Measurements from ENCODE around the gene ZNF710. TPM values are rescaled to one million over a fixed set of nuclear protein-coding genes. Genes with fewer than 3 reads are reported as not detected.

Gene ZNF710
- total RNA-seq, 3 donors from 2014 or later (not counting 1 experiment from before 2014, with no cell fraction given) = 26.5 to 43.1 (median 26.6) TPM

DNA sequence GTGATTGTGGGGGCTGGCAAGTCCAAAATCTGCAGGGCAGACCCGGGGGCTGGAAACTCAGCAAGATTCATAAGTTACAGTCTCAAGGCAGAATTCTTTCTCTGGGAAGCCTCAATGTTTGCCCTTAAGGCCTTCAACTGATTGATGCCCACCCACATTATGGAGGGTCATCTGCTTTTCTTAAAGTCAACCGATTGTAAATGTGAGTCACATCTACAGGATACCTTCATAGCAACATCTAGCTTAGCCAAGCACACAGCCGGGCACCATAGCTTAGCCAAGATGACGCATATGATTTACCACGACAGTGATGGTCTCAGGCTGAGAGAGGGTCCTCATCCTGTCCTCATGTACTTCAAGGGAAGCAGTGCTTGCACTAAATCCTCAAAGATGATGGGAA, 57.7 kb downstream of the ZNF710 start:
- H3K4me1 Mint-ChIP-seq = peaks cover 42 to 56% of the 10 kb centered on the region in 2 donors
- peak overlapping the region; percentile 89 to 93 for H3K27ac Mint-ChIP-seq
- TF ChIP-seq, protein P1, sequence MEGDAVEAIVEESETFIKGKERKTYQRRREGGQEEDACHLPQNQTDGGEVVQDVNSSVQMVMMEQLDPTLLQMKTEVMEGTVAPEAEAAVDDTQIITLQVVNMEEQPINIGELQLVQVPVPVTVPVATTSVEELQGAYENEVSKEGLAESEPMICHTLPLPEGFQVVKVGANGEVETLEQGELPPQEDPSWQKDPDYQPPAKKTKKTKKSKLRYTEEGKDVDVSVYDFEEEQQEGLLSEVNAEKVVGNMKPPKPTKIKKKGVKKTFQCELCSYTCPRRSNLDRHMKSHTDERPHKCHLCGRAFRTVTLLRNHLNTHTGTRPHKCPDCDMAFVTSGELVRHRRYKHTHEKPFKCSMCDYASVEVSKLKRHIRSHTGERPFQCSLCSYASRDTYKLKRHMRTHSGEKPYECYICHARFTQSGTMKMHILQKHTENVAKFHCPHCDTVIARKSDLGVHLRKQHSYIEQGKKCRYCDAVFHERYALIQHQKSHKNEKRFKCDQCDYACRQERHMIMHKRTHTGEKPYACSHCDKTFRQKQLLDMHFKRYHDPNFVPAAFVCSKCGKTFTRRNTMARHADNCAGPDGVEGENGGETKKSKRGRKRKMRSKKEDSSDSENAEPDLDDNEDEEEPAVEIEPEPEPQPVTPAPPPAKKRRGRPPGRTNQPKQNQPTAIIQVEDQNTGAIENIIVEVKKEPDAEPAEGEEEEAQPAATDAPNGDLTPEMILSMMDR (IDR thresholded peaks at IDR 0.05) = no peak
- Histone ChIP-seq H3K27ac (ENCODE audit: low read length) (peak overlapping the region; percentile 84), H3K4me1 (ENCODE audit: control insufficient read depth, insufficient read depth, low read length) (peaks cover 67% of the 10 kb centered on the region), H3K9me3 (ENCODE audit: control insufficient read depth, insufficient read depth, low read length) (no peaks in the 10 kb centered on the region), H3K36me3 (ENCODE audit: control insufficient read depth, insufficient read depth, low read length) (no peaks in the 10 kb centered on the region), H3K4me3 (ENCODE audit: low read length) (no peak overlapping the region), H3K27me3 (ENCODE audit: control insufficient read depth, insufficient read depth, low read length) (no peaks in the 10 kb centered on the region)
- H3K27me3 Mint-ChIP-seq (ENCODE audit: low read depth in 2 of 2) = no peaks in the 10 kb centered on the region
- DNase-seq = no peak
- no peak for ATAC-seq
- no peaks in the 10 kb centered on the region for H3K9me3 Mint-ChIP-seq
- no peaks in the 10 kb centered on the region for H3K36me3 Mint-ChIP-seq
- H3K4me3 Mint-ChIP-seq = peak overlapping the region; percentile 60
- intact Hi-C loops (cut with micrococcal nuclease) = loop anchor here (2.0 kb wide), 1 partner anchor 20 kb away; no protein-coding TSS in a partner anchor
- WGBS (ENCODE audit: insufficient coverage) = 87% methylated on average over 5 of the region's 5 CpGs

DNA sequence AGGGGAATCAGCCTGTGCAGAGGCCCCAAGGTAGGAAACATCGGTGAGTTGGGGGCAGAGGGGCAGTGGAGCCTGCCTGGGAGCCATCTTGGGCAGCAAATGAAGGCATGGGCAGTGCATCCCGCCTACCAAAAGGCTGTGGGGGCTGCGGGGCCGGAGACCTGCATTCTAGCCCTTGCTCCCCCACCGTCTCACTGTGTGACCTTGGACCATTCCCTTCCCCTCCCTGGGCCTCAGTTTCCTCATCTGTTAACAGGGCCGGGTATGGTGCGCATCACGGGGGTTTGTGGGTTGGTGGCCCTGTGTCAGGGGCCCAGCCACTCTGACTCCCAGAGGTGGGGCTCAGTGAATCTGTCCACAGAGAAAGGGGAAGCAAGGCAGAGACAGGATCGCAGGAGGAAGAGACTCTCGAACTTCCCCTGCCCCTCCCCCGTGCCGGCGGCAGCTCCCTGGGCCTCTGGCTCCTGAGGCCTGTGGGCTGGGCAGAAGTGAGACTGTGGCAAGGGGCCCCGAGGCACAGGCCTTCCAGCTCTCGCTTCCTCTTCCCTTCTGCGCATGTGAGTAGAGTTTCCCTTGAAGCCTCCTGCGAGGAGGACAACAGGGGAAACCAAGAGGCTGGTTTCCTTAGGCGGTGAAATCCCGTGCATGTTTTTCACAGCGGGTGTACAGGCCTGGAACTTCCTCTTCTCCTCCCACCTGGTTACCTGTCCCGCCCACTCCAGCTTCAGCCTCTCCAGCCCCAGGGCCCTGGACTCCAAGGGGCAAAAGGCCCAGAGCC, 58.3 kb downstream of the ZNF710 start:
- ATAC-seq (peak; percentile 84 to 93 (median 93)), DNase-seq (peak; percentile 59 to 86)
- H3K4me1 Mint-ChIP-seq = peaks cover 36 to 53% of the 10 kb centered on the region in 2 donors
- intact Hi-C loops (cut with micrococcal nuclease) = loop anchor here (2.0 kb wide), 1 partner anchor 21 kb away; no protein-coding TSS in a partner anchor
- H3K4me3 Mint-ChIP-seq = peak overlapping the region; percentile 60
- H3K27me3 Mint-ChIP-seq (ENCODE audit: low read depth in 2 of 2) = no peaks in the 10 kb centered on the region
- no peaks in the 10 kb centered on the region for H3K9me3 Mint-ChIP-seq
- TF ChIP-seq, protein P1 (IDR thresholded peaks at IDR 0.05) = no peak
- H3K36me3 Mint-ChIP-seq = no peaks in the 10 kb centered on the region
- Histone ChIP-seq H3K27me3 (ENCODE audit: control insufficient read depth, insufficient read depth, low read length) (no peaks in the 10 kb centered on the region), H3K27ac (ENCODE audit: low read length) (peak overlapping the region; percentile 84), H3K36me3 (ENCODE audit: control insufficient read depth, insufficient read depth, low read length) (no peaks in the 10 kb centered on the region), H3K9me3 (ENCODE audit: control insufficient read depth, insufficient read depth, low read length) (no peaks in the 10 kb centered on the region), H3K4me3 (ENCODE audit: low read length) (no peak overlapping the region), H3K4me1 (ENCODE audit: control insufficient read depth, insufficient read depth, low read length) (peaks cover 71% of the 10 kb centered on the region)
- peak overlapping the region; percentile 89 to 93 for H3K27ac Mint-ChIP-seq
- 27% methylated on average over 21 of the region's 21 CpGs for WGBS (ENCODE audit: insufficient coverage)

DNA sequence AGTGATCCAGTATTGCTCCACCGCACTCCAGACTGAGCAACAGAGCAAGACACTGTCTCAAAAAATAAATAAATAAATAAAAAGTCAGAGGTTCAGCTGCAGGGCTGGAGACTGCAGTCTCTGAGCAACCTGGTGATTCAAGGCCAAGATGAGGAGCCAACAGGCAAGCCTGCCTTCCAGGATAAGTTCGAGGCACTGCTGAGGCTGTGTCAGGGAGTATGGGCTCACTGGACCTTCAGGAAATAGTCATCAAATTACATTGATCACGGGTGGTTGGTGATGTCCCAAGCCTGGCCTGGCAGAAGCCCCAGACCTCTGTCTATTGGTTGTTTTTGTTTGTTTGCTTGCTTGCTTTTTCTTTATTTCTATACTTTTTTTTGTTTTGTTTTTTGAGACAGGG, 59.7 kb downstream of the ZNF710 start:
- Histone ChIP-seq H3K4me1 (ENCODE audit: control insufficient read depth, insufficient read depth, low read length) (peaks cover 79% of the 10 kb centered on the region), H3K36me3 (ENCODE audit: control insufficient read depth, insufficient read depth, low read length) (no peaks in the 10 kb centered on the region), H3K27me3 (ENCODE audit: control insufficient read depth, insufficient read depth, low read length) (no peaks in the 10 kb centered on the region), H3K9me3 (ENCODE audit: control insufficient read depth, insufficient read depth, low read length) (no peaks in the 10 kb centered on the region), H3K27ac (ENCODE audit: low read length) (no peak overlapping the region), H3K4me3 (ENCODE audit: low read length) (no peak overlapping the region)
- DNase-seq = no peak
- Mint-ChIP-seq H3K27ac (peak overlapping the region; percentile 50 to 82), H3K9me3 (no peaks in the 10 kb centered on the region), H3K4me3 (peak overlapping the region; percentile 49), H3K36me3 (no peaks in the 10 kb centered on the region), H3K27me3 (ENCODE audit: low read depth in 2 of 2) (no peaks in the 10 kb centered on the region), H3K4me1 (peaks cover 25 to 50% of the 10 kb centered on the region in 2 donors)
- no peak for ATAC-seq
- intact Hi-C loops (cut with micrococcal nuclease) = no loop called here
- WGBS (ENCODE audit: insufficient coverage) = 81% methylated on average over 3 of the region's 3 CpGs
- TF ChIP-seq, protein P1 (IDR thresholded peaks at IDR 0.05) = no peak
